PC-9 (cell line): ENCODE data around the gene LCA5L. TPM values are rescaled to one million over a fixed set of nuclear protein-coding genes. Genes with fewer than 3 reads are reported as not detected.

ENCODE experiments used
- BruUV-seq: library from RNA; stranded (reverse); fragments of 400-500 nt; replicated peaks from 2 replicates; lab custom pipeline; 2021; lab: Mats Ljungman, UMichigan
- CTCF ChIA-PET: fragments of 300-600 bp; sonication (Branson Sonifier 250); formaldehyde crosslinking; loops from one replicate; lab custom pipeline; 2022; ENCODE audit warnings: antibody characterized with exemption; lab: Charles Lee
- POLR2A ChIA-PET: fragments of 300-600 bp; sonication (Branson Sonifier 250); formaldehyde crosslinking; loops from one replicate; lab custom pipeline; 2022; ENCODE audit warnings: antibody characterized with exemption; ENCODE audit not compliant: unreplicated experiment; lab: Charles Lee
- DNase-seq, 2 experiments: peaks; one replicate each; pipeline versions ENCODE4 v3.0.0 to v3.0.0-alpha.2; 2015 to 2022; ENCODE audit warnings: mixed read lengths in 1 of 2
- H2AFZ ChIP-seq: fragments of 200-600 bp; sonication (generic); 2 replicates; pipeline ENCODE4 v1.8.1; 2017; ENCODE audit warnings: antibody characterized with exemption
- H3F3A ChIP-seq: fragments of 200-600 bp; sonication (generic); 2 replicates; pipeline ENCODE4 v1.8.1; 2017; ENCODE audit warnings: antibody characterized with exemption, mild to moderate bottlenecking, low read depth; ENCODE audit not compliant: insufficient read depth
- H3K27ac ChIP-seq: fragments of 200-600 bp; sonication (generic); 2 replicates; pipeline ENCODE4 v1.6.1; 2016; ENCODE audit warnings: mixed run types
- H3K27me3 ChIP-seq: fragments of 200-600 bp; sonication (generic); 2 replicates; pipeline ENCODE4 v1.6.1; 2016; ENCODE audit warnings: low read depth, mixed run types; ENCODE audit not compliant: insufficient read depth
- H3K36me3 ChIP-seq: fragments of 200-600 bp; sonication (generic); 2 replicates; pipeline ENCODE4 v1.6.1; 2016; ENCODE audit warnings: low read depth, mixed run types
- H3K4me1 ChIP-seq: fragments of 200-600 bp; sonication (generic); replicated peaks from 2 replicates; pipeline ENCODE4 v1.6.1; 2016; ENCODE audit warnings: mixed run types; ENCODE audit not compliant: insufficient read depth
- H3K4me2 ChIP-seq: fragments of 200-600 bp; sonication (generic); 2 replicates; pipeline ENCODE4 v1.6.1; 2017; ENCODE audit warnings: mixed run types
- H3K4me3 ChIP-seq: fragments of 200-600 bp; sonication (generic); 2 replicates; pipeline ENCODE4 v1.6.1; 2016; ENCODE audit warnings: mixed run types
- H3K79me2 ChIP-seq: fragments of 200-600 bp; sonication (generic); 2 replicates; pipeline ENCODE4 v1.6.1; 2017; ENCODE audit warnings: low read depth, mixed run types
- H3K9me2 ChIP-seq: fragments of 200-600 bp; sonication (generic); 2 replicates; pipeline ENCODE4 v1.8.1; 2017; ENCODE audit warnings: mild to moderate bottlenecking; ENCODE audit not compliant: insufficient read depth
- H3K9me3 ChIP-seq: fragments of 200-600 bp; sonication (generic); 2 replicates; pipeline ENCODE4 v1.8.1; 2016; ENCODE audit warnings: low read depth; ENCODE audit not compliant: insufficient read depth
- H4K20me1 ChIP-seq: fragments of 200-600 bp; sonication (generic); 2 replicates; pipeline ENCODE4 v1.8.1; 2017; ENCODE audit not compliant: insufficient read depth
- CTCF ChIP-seq: fragments of 200-600 bp; sonication (generic); conservative IDR thresholded peaks from 2 replicates; pipeline ENCODE4 v1.6.1; 2017; ENCODE audit warnings: mixed run types, antibody characterized with exemption, mild to moderate bottlenecking, moderate library complexity
- EZH2 ChIP-seq: fragments of 200-600 bp; sonication (generic); IDR thresholded peaks from 2 replicates; pipeline ENCODE4 v1.8.0; 2017; ENCODE audit warnings: antibody characterized with exemption, low read depth
- intact Hi-C: fragments of 100-400 bp; cut with micrococcal nuclease; formaldehyde crosslinking; loops from one replicate; pipeline ENCODE4 v1.10.0; 2022; ENCODE audit not compliant: unreplicated experiment
- total RNA-seq: library from RNA; stranded (reverse); gene quantifications from 2 replicates; pipeline ENCODE4 v1.2.3, GENCODE V29; 2021

Gene LCA5L
- total RNA-seq, 1 experiment from 2014 or later = 2.4 TPM

GRCh38 chr21:39367783-39368182 is 77.8 kb downstream of the LCA5L start:
- ChIA-PET POLR2A (no interaction called here), CTCF (no interaction called here)
- H3K27ac ChIP-seq = no peak overlapping the region
- H2AFZ ChIP-seq = no peak overlapping the region
- no peak overlapping the region for H3K4me3 ChIP-seq
- H3K27me3 ChIP-seq = no peaks in the 10 kb centered on the region
- H3K9me3 ChIP-seq = no peaks in the 10 kb centered on the region
- H3K4me1 ChIP-seq = no peaks in the 10 kb centered on the region
- H3K4me2 ChIP-seq = no peak overlapping the region
- no peaks in the 10 kb centered on the region for H3K9me2 ChIP-seq
- H3K79me2 ChIP-seq = no peaks in the 10 kb centered on the region
- H4K20me1 ChIP-seq = no peaks in the 10 kb centered on the region
- no TSS peak for BruUV-seq
- intact Hi-C loops = no loop called here
- no peak for DNase-seq
- no peaks in the 10 kb centered on the region for H3K36me3 ChIP-seq
- TF ChIP-seq EZH2 (no peak), CTCF (no peak)
- H3F3A ChIP-seq = peaks cover 3% of the 10 kb centered on the region; the same call in 1 of the 2 replicates

- Histone ChIP-seq H3K4me1 (no peaks in the 10 kb centered on the region), H3K27me3 (no peaks in the 10 kb centered on the region), H4K20me1 (no peaks in the 10 kb centered on the region), H3K4me3 (no peak overlapping the region), H3K9me2 (no peaks in the 10 kb centered on the region), H3K4me2 (no peak overlapping the region), H3K9me3 (no peaks in the 10 kb centered on the region), H3K27ac (no peak overlapping the region), H2AFZ (no peak overlapping the region), H3K36me3 (no peaks in the 10 kb centered on the region), H3K79me2 (no peaks in the 10 kb centered on the region), H3F3A (peaks cover 3% of the 10 kb centered on the region; the same call in 1 of the 2 replicates)
- no TSS peak for BruUV-seq
- CTCF ChIA-PET = no interaction called here
- POLR2A ChIA-PET = no interaction called here
- no peak for TF ChIP-seq CTCF
- TF ChIP-seq EZH2 = no peak
- intact Hi-C loops = no loop called here
- no peak for DNase-seq
These were observed 79.0 kb downstream of the LCA5L start for GRCh38 chr21:39366563-39366962.

DNA sequence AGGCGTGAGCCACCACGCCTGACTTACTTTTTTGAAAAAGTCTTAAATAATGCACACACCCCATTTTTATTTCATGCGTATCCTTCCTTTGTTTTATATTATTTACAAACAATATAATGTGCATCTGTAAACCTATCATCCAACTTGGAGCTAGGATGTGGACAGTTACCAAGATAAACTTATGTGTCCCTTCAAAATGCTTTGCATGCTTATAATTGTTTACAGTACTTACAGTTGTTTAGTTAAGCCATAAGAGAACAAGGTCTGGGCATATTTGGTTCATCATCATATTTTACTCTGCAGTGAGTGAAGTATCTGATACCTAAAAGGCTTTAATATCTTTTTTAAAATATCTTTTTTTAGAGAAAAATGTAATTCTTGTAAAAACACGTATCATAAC is 80.6 kb downstream of the LCA5L start:
- Histone ChIP-seq H3K4me1 (no peaks in the 10 kb centered on the region), H3F3A (no peaks in the 10 kb centered on the region), H3K4me3 (no peak overlapping the region), H3K36me3 (no peaks in the 10 kb centered on the region), H3K4me2 (no peak overlapping the region), H3K27ac (no peak overlapping the region), H3K9me2 (no peaks in the 10 kb centered on the region), H2AFZ (no peak overlapping the region), H4K20me1 (no peaks in the 10 kb centered on the region), H3K27me3 (no peaks in the 10 kb centered on the region), H3K79me2 (no peaks in the 10 kb centered on the region), H3K9me3 (no peaks in the 10 kb centered on the region)
- ChIA-PET POLR2A (no interaction called here), CTCF (no interaction called here)
- intact Hi-C loops = no loop called here
- BruUV-seq = no TSS peak
- no peak for TF ChIP-seq CTCF
- no peak for TF ChIP-seq EZH2
- DNase-seq = no peak
